CD4-positive, alpha-beta T cell treated with Interleukin-6 at 100 ng/mL for 8 hours (primary cell): Measurements from ENCODE around the gene MSI2.

Experiments
- DNase-seq: peaks from one replicate; pipeline ENCODE4 v3.0.0-alpha.2; 2020; ENCODE audit warnings: mixed read lengths, low spot score

The MSI2 gene

GRCh38 chr17:57505841-57506773 is 249.8 kb downstream of the MSI2 start:
- DNase-seq: no peak

GRCh38 chr17:57506774-57507127 is 250.4 kb downstream of the MSI2 start:
- no peak for DNase-seq

GRCh38 chr17:57507828-57508227 is 251.5 kb downstream of the MSI2 start:
- DNase-seq: no peak

- no peak for DNase-seq
Measured at GRCh38 chr17:57508671-57509070, 252.3 kb downstream of the MSI2 start.

- no peak for DNase-seq
Measured at GRCh38 chr17:57511475-57512123, 255.3 kb downstream of the MSI2 start.

GRCh38 chr17:57512258-57512657 is 255.9 kb downstream of the MSI2 start:
- no peak for DNase-seq

GRCh38 chr17:57512691-57513090 is 256.4 kb downstream of the MSI2 start:
- DNase-seq: no peak

GRCh38 chr17:57513569-57513968 is 257.2 kb downstream of the MSI2 start:
- DNase-seq: no peak

GRCh38 chr17:57514614-57515013 is 258.3 kb downstream of the MSI2 start:
- DNase-seq: no peak

GRCh38 chr17:57515662-57516211 is 259.4 kb downstream of the MSI2 start:
- no peak for DNase-seq

- DNase-seq: no peak
Measured at GRCh38 chr17:57516290-57517230, 260.2 kb downstream of the MSI2 start.

GRCh38 chr17:57517273-57517631 is 260.9 kb downstream of the MSI2 start:
- no peak for DNase-seq

GRCh38 chr17:57517632-57518456 is 261.5 kb downstream of the MSI2 start:
- no peak for DNase-seq

GRCh38 chr17:57518587-57519581 is 262.6 kb downstream of the MSI2 start:
- DNase-seq: no peak

- DNase-seq: no peak
Measured at GRCh38 chr17:57519800-57520199, 263.5 kb downstream of the MSI2 start.

- DNase-seq: no peak
Measured at GRCh38 chr17:57521606-57522005, 265.3 kb downstream of the MSI2 start.

GRCh38 chr17:57522042-57523005 is 266.0 kb downstream of the MSI2 start:
- DNase-seq: no peak

GRCh38 chr17:57523926-57524632 is 267.8 kb downstream of the MSI2 start:
- no peak for DNase-seq
